ENCODE data around the gene KAT5. TPM values are rescaled to one million over a fixed set of nuclear protein-coding genes. Genes with fewer than 3 reads are reported as not detected.
A peak's percentile ranks its signal among the peaks of the same experiment; 100 is the strongest.

KAT5 gene
- total RNA-seq: 31.0 TPM

- peaks cover 33 to 42% of the 10 kb centered on the region in 2 donors for H3K36me3 ChIP-seq
- TF ChIP-seq CTCF (IDR thresholded peaks at IDR 0.05): peak; percentile 95 to 99 (median 98)
- H3K4me1 ChIP-seq: peaks cover 4 to 19% of the 10 kb centered on the region in 2 donors
- peak within 1 kb of the TSS; percentile 96 to 100 for H3K27ac ChIP-seq
- peak; percentile 96 to 99 for DNase-seq (ENCODE audit: low spot score in 2 of 2)
- peak within 1 kb of the TSS; percentile 72 to 94 for H3K4me3 ChIP-seq
- H3K27me3 ChIP-seq: no peaks in the 10 kb centered on the region
- H3K9me3 ChIP-seq: no peaks in the 10 kb centered on the region
- intact Hi-C loops (cut with DNase I): loop anchor here (1.0 to 10.0 kb wide), 7 partner anchors 8 to 207 kb away; partner anchors contain the start of genes C11orf68, DRAP1, MAP3K11 and PCNX3
Observed at GRCh38 chr11:65711785-65712632, at the start of gene KAT5. Gene KAT5, plus strand, starts transcription at chr11:65712252. Its CDS starts 16 bp downstream, at chr11:65712268.

- H3K27ac ChIP-seq: peak within 1 kb of the TSS; percentile 98
- no peaks in the 10 kb centered on the region for H3K9me3 ChIP-seq
- H3K27me3 ChIP-seq: no peaks in the 10 kb centered on the region
- H3K36me3 ChIP-seq: peaks cover 30 to 35% of the 10 kb centered on the region in 2 donors
- peak within 1 kb of the TSS; percentile 95 to 99 for H3K4me3 ChIP-seq
- intact Hi-C loops (cut with DNase I): loop anchor here (1.0 to 10.0 kb wide), 8 partner anchors 10 to 618 kb away; partner anchors contain the start of genes C11orf68, CFL1, DRAP1 and KAT5
- TF ChIP-seq CTCF (IDR thresholded peaks at IDR 0.05): peak in 1 of 3 experiments; percentile 20
- DNase-seq (ENCODE audit: low spot score in 2 of 2): peak; percentile 83 to 97
- peaks cover 11 to 32% of the 10 kb centered on the region in 2 donors for H3K4me1 ChIP-seq
Observed at GRCh38 chr11:65662799-65663638, 49.0 kb upstream of the KAT5 start, which contains the start of gene RELA. Gene RELA, minus strand, starts transcription at chr11:65662916. Its CDS starts 84 bp downstream, at chr11:65662832.

- intact Hi-C loops (cut with DNase I): loop anchor here (1.0 to 10.0 kb wide), 7 partner anchors 48 to 619 kb away; partner anchors contain the start of genes C11orf68, CFL1, DRAP1 and KAT5
- Histone ChIP-seq H3K4me3 (peak overlapping the region; percentile 95 to 99), H3K4me1 (peaks cover 11 to 32% of the 10 kb centered on the region in 2 donors), H3K27ac (peak overlapping the region; percentile 98), H3K36me3 (peaks cover 23 to 28% of the 10 kb centered on the region in 2 donors), H3K27me3 (no peaks in the 10 kb centered on the region), H3K9me3 (no peaks in the 10 kb centered on the region)
- DNase-seq (ENCODE audit: low spot score in 2 of 2): peak in 1 of 2 donors; percentile 82
- TF ChIP-seq CTCF (IDR thresholded peaks at IDR 0.05): no peak
Observed at GRCh38 chr11:65663639-65664200, 48.3 kb upstream of the KAT5 start.

- Histone ChIP-seq H3K27me3 (no peaks in the 10 kb centered on the region), H3K4me1 (no peaks in the 10 kb centered on the region), H3K27ac (no peak overlapping the region), H3K36me3 (no peaks in the 10 kb centered on the region), H3K4me3 (no peak overlapping the region), H3K9me3 (no peaks in the 10 kb centered on the region)
- no peak for TF ChIP-seq CTCF (IDR thresholded peaks at IDR 0.05)
- DNase-seq (ENCODE audit: low spot score in 2 of 2): no peak
- intact Hi-C loops (cut with DNase I): no loop called here
Observed at GRCh38 chr11:65672180-65672860, 39.7 kb upstream of the KAT5 start.

Data from ascending aorta (tissue), 2 donors.